RWPE2 (cell line): ENCODE measurements around the gene ZNF860.

Experiments
- ATAC-seq: fragments of 200-7000 bp; cut with Tn5 transposase; 3 replicates; pipeline ENCODE4 v1.9.1; 2021; ENCODE audit warnings: low read depth
- DNase-seq: peaks from one replicate; pipeline ENCODE4 v3.0.0-alpha.2; 2020; ENCODE audit warnings: low spot score
- H3K27ac ChIP-seq: fragments of 450-650 bp; 2 replicates; pipeline ENCODE4 v1.5.1; 2017; ENCODE audit warnings: mild to moderate bottlenecking; ENCODE audit not compliant: poor library complexity, severe bottlenecking
- H3K27me3 ChIP-seq: fragments of 250-450 bp; sonication (Bioruptor Pico); 2 replicates; pipeline ENCODE4 v1.5.1; 2021; ENCODE audit warnings: mild to moderate bottlenecking, moderate library complexity; ENCODE audit not compliant: insufficient read depth, poor library complexity, severe bottlenecking
- H3K36me3 ChIP-seq: fragments of 250-450 bp; sonication (Bioruptor Pico); 2 replicates; pipeline ENCODE4 v1.5.1; 2020; ENCODE audit warnings: low read depth, mild to moderate bottlenecking, moderate library complexity
- H3K4me1 ChIP-seq: fragments of 250-450 bp; sonication (Bioruptor Pico); 2 replicates; pipeline ENCODE4 v1.5.1; 2021; ENCODE audit warnings: mild to moderate bottlenecking, moderate library complexity; ENCODE audit not compliant: insufficient read depth, poor library complexity, severe bottlenecking
- H3K4me3 ChIP-seq: fragments of 250-450 bp; sonication (Bioruptor Pico); 2 replicates; pipeline ENCODE4 v1.5.1; 2021; ENCODE audit warnings: mild to moderate bottlenecking, moderate library complexity; ENCODE audit not compliant: severe bottlenecking
- H3K9me3 ChIP-seq: fragments of 250-450 bp; sonication (Bioruptor Pico); 2 replicates; pipeline ENCODE4 v1.5.1; 2021; ENCODE audit warnings: mild to moderate bottlenecking, moderate library complexity; ENCODE audit not compliant: severe bottlenecking
- TF ChIP-seq, protein P1 (sequence below): fragments of 450-650 bp; IDR thresholded peaks from one replicate; pipeline ENCODE4 v1.5.1; 2017; ENCODE audit warnings: mild to moderate bottlenecking, moderate library complexity; ENCODE audit not compliant: poor library complexity, severe bottlenecking

The ZNF860 gene

DNA sequence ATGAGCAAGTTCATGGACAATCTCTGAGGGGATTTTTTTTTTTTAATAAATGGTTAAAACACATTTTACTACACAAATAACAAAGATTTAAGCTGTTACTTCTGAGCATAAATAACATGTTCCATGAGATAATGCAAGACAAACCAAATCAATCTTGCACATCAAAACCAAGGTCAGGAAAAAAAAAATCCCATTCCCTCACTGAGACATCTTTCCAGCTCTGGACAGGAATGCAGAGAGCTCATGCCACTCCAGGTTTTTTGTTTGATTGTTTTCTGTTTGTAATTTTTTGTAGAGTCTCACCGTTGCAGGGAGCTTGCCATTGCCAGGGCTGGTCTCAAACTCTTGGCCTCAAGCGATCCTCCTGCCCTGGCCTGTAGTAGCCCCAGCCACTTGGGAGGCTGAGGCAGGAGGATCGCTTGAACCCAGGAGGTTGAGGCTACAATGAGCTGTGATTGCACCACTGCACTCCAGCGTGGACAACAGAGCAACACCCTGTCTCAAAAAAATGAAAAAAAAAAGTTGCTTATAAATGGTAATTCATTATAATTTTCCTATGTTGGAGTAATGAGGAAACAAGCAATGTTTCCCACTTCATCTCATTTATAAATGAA lies 14.5 kb upstream of the ZNF860 start:
- Histone ChIP-seq H3K36me3 (0 out of 2 replicates have a peak, but pooled peaks cover 13% of the 10 kb centered on the region), H3K27ac (peak overlapping the region; percentile 99), H3K27me3 (no peaks in the 10 kb centered on the region), H3K4me3 (no peak overlapping the region), H3K4me1 (peaks cover 69% of the 10 kb centered on the region), H3K9me3 (no peaks in the 10 kb centered on the region)
- DNase-seq (no peak), ATAC-seq (no peak)
- TF ChIP-seq, protein P1, sequence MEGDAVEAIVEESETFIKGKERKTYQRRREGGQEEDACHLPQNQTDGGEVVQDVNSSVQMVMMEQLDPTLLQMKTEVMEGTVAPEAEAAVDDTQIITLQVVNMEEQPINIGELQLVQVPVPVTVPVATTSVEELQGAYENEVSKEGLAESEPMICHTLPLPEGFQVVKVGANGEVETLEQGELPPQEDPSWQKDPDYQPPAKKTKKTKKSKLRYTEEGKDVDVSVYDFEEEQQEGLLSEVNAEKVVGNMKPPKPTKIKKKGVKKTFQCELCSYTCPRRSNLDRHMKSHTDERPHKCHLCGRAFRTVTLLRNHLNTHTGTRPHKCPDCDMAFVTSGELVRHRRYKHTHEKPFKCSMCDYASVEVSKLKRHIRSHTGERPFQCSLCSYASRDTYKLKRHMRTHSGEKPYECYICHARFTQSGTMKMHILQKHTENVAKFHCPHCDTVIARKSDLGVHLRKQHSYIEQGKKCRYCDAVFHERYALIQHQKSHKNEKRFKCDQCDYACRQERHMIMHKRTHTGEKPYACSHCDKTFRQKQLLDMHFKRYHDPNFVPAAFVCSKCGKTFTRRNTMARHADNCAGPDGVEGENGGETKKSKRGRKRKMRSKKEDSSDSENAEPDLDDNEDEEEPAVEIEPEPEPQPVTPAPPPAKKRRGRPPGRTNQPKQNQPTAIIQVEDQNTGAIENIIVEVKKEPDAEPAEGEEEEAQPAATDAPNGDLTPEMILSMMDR: no peak

DNA sequence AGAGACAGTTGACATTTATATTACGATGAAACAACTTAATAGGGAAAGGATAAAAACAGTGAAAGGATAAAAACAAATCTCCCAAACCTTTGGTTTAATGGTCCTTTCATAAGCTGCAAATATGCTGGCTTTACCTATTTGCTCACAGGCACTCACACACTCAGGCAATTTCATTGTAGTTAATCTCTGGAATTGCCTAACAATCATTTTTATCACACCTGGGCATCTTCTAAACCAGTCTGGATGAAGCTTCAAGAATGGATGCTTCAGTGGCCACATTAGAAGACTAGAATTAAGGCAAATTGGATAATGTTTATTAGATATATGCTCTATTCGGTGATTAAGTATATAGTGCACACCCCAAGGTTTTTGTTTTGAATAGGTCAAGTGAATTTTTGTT lies 14.0 kb upstream of the ZNF860 start:
- H3K27me3 ChIP-seq: no peaks in the 10 kb centered on the region
- 0 out of 2 replicates have a peak, but pooled peaks cover 13% of the 10 kb centered on the region for H3K36me3 ChIP-seq
- TF ChIP-seq, protein P1: no peak
- no peak for DNase-seq
- H3K4me3 ChIP-seq: no peak overlapping the region
- peaks cover 64% of the 10 kb centered on the region for H3K4me1 ChIP-seq
- no peaks in the 10 kb centered on the region for H3K9me3 ChIP-seq
- peak overlapping the region; percentile 99 for H3K27ac ChIP-seq
- no peak for ATAC-seq

DNA sequence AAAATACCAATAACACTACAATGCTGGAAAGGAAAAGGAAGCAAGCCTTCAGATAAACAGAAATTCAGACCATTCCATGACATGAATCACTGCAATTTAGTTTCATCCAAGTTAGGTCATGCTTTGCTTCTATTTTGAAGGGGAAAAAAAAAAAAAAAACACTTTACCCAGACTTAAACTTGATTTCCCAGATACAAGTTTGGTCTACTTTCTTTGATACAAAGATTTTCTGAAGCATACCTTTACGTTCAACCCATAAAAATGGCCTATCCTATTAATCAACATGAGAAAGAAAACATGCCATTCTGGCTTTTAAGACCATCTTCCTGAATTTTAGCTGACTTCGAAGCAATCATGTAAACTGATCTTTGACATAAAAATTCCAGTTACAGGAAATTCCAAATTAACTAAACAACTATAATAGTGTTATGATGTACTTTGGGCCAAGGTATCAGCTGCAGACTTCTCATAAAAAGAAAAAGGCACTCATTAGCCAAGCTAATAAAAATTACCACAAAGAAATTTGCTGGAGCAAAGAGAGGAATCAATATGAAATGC lies 13.1 kb upstream of the ZNF860 start:
- ATAC-seq (peak; percentile 20; the same call in 2 of the 3 replicates), DNase-seq (no peak)
- TF ChIP-seq, protein P1: no peak
- Histone ChIP-seq H3K4me1 (peaks cover 56% of the 10 kb centered on the region), H3K27ac (peak overlapping the region; percentile 99), H3K9me3 (no peaks in the 10 kb centered on the region), H3K36me3 (0 out of 2 replicates have a peak, but pooled peaks cover 13% of the 10 kb centered on the region), H3K4me3 (no peak overlapping the region), H3K27me3 (no peaks in the 10 kb centered on the region)

DNA sequence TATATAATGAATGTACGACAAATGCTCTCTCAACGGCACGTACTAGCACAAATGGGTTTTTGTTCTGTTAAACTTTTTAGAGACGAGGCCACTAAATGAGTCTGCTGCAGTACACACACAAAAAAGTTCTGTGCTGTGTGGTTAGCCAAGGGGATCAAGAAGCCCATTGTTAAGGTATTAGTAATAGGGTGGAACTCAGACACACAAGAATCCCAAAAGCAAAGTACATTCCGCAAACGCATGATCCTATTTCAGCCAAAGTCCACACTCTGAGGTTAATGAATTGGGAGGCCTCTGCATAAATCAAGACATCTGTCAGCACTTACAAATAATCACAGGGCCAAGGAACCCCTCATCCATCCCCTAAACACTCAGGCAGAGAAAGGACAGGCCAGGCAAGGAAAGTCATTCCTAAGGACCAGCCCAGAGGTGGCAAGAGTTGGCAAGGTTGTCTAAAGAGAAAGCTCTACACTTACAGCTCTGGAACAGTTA lies 12.6 kb upstream of the ZNF860 start:
- TF ChIP-seq, protein P1: no peak
- peak overlapping the region; percentile 99 for H3K27ac ChIP-seq
- H3K36me3 ChIP-seq: peaks cover 14% of the 10 kb centered on the region; the same call in 1 of the 2 replicates
- ATAC-seq (peak; percentile 94), DNase-seq (no peak)
- no peaks in the 10 kb centered on the region for H3K27me3 ChIP-seq
- H3K4me3 ChIP-seq: no peak overlapping the region
- no peaks in the 10 kb centered on the region for H3K9me3 ChIP-seq
- H3K4me1 ChIP-seq: peaks cover 50% of the 10 kb centered on the region

DNA sequence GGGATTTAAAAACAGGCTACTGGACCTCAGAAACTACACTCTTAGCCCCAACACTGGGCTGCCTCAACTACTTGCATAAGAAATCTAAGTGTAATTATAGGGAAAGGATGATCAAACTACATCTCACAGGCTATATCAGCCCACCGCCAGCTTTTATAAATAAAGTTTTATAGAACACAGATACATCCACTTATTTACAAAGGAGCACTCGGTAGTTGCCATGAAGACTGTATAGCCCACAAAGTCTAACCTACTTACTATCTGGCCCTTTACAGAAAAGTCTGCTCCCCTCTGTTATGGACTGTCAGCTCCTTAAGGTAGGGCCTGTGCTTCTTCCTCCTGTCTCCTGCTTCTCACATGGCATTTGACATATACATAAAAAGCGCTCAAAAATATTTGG lies 9.9 kb upstream of the ZNF860 start:
- Histone ChIP-seq H3K4me1 (peaks cover 47% of the 10 kb centered on the region), H3K36me3 (peaks cover 31% of the 10 kb centered on the region), H3K27ac (peak overlapping the region; percentile 99), H3K9me3 (no peaks in the 10 kb centered on the region), H3K27me3 (no peaks in the 10 kb centered on the region), H3K4me3 (no peak overlapping the region)
- no peak for ATAC-seq
- TF ChIP-seq, protein P1: no peak
- no peak for DNase-seq
